Measurements from ENCODE around the gene WIPF2. TPM values are rescaled to one million over a fixed set of nuclear protein-coding genes. Genes with fewer than 3 reads are reported as not detected.
"Not testable (repeated sequence)": the region's sequence is repeated elsewhere in the genome, so short reads cannot be mapped to it uniquely, and the experiment has no call there.

WIPF2 gene
- total RNA-seq, 1 experiment from 2014 or later, result 327 TPM

DNA sequence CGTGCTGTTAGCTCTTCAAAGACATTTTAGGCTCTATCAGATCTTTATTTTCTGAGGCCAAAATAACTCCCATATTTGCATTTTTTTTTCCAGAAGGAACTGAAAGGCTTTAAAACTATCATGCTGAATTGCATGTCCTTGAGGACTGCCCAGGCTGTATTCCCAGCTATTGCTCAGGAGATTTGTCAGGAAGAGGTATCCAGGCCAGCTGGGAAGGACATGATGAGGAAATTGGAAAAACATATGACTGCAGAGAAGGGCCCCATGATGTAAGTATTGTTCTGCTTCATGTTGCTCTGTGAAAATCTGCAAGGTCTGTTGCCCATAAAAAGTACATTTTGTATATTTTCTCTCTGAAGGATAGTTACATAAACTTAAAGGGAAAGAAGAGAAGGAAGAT, 74.3 kb downstream of the WIPF2 start:
- TF ChIP-seq, protein P1, sequence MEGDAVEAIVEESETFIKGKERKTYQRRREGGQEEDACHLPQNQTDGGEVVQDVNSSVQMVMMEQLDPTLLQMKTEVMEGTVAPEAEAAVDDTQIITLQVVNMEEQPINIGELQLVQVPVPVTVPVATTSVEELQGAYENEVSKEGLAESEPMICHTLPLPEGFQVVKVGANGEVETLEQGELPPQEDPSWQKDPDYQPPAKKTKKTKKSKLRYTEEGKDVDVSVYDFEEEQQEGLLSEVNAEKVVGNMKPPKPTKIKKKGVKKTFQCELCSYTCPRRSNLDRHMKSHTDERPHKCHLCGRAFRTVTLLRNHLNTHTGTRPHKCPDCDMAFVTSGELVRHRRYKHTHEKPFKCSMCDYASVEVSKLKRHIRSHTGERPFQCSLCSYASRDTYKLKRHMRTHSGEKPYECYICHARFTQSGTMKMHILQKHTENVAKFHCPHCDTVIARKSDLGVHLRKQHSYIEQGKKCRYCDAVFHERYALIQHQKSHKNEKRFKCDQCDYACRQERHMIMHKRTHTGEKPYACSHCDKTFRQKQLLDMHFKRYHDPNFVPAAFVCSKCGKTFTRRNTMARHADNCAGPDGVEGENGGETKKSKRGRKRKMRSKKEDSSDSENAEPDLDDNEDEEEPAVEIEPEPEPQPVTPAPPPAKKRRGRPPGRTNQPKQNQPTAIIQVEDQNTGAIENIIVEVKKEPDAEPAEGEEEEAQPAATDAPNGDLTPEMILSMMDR (IDR thresholded peaks at IDR 0.05; ENCODE audit: unreplicated experiment), result no peak
- Mint-ChIP-seq H3K9me3 (ENCODE audit: low read depth, unreplicated experiment) (no peaks in the 10 kb centered on the region), H3K36me3 (ENCODE audit: insufficient read depth, unreplicated experiment) (peaks cover 100% of the 10 kb centered on the region), H3K4me1 (ENCODE audit: low read depth, unreplicated experiment) (peaks cover 50% of the 10 kb centered on the region), H3K4me3 (ENCODE audit: low read depth, unreplicated experiment) (no peak overlapping the region), H3K27me3 (ENCODE audit: unreplicated experiment) (no peaks in the 10 kb centered on the region), H3K27ac (ENCODE audit: unreplicated experiment) (peak overlapping the region; percentile 27)
- BruUV-seq (replicated peaks), result no TSS peak
- CTCF ChIA-PET, result interaction anchor here (0.7 to 9.9 kb wide), 14 partner anchors 9 to 344 kb away, joined by 3 to 181 read pairs (median 6); partner anchors contain the start of genes NR1D1, RARA and TOP2A
- DNase-seq, result no peak
- intact Hi-C loops (cut with micrococcal nuclease; ENCODE audit: unreplicated experiment), result no loop called here

DNA sequence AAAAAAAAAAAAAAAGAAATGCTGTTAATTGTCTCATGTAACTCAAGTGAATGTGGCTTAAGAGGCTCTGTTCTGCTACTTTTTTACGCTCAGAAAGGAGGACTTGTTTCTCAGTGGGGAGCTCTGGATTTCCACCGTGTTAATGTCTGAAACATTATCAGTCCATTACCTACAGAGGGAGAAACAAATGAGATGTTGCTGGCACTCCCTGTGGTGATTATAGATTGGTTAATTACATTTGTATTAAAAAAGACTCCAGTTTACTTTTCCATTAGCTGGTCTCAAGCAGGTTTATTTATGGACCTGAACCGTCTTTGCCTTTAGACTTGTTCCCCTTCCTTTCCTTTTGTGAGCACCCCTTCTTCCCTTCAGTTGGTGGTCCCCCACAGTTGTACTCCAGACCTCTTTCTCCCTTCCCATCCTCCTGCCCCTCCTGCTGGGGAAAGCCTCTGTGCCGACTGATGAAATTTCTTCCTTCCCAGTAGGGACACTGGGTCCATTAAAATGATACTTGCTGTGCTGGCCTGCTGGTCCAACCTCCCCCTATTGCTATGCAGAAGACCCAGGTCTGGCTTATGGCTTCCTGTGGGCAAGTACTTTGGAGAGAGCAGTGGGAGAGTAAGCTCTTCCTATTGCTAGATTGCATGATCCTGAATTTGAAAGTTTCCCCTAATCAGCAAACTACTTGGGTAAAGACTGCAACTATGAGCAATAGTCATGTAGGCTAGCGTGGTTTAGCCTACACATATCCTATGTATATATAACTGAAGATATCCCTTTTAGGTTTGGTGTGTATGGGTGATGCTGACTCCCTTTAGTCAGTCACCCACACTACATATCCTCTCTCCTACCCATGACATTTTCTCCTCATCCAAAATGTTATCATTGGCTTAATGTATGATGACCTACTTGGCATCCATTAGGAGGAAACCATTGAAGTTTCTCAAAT, 76.7 kb downstream of the WIPF2 start:
- Mint-ChIP-seq H3K27me3 (ENCODE audit: unreplicated experiment) (no peaks in the 10 kb centered on the region), H3K4me1 (ENCODE audit: low read depth, unreplicated experiment) (peaks cover 35% of the 10 kb centered on the region), H3K27ac (ENCODE audit: unreplicated experiment) (peak overlapping the region; percentile 10), H3K36me3 (ENCODE audit: insufficient read depth, unreplicated experiment) (peaks cover 100% of the 10 kb centered on the region), H3K9me3 (ENCODE audit: low read depth, unreplicated experiment) (no peaks in the 10 kb centered on the region), H3K4me3 (ENCODE audit: low read depth, unreplicated experiment) (no peak overlapping the region)
- intact Hi-C loops (cut with micrococcal nuclease; ENCODE audit: unreplicated experiment), result no loop called here
- CTCF ChIA-PET, result interaction anchor here (0.6 to 4.0 kb wide), 10 partner anchors 9 to 396 kb away, joined by 3 to 23 read pairs (median 4); partner anchors contain the start of gene RARA
- BruUV-seq (replicated peaks), result no TSS peak
- TF ChIP-seq, protein P1 (IDR thresholded peaks at IDR 0.05; ENCODE audit: unreplicated experiment), result no peak
- DNase-seq, result no peak

DNA sequence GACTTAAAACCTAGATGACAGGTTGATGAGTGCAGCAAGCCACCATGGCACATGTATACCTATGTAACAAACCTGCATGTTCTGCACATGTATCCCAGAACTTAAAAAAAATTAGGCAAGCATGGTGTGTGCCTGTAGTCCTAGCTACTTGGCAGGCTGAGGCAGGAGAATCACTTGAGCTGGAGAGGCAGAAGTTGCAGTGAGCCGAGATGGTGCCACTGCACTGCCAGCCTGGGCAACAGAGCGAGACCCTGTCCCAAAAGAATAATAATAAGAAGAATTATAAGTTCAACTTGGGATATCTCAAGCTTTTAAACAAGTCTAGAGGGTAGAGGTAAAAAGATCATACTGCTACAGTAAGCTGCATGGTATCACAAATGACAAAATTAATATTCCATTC, 78.4 kb downstream of the WIPF2 start:
- no peak for DNase-seq
- peaks cover 41% of the 10 kb centered on the region for H3K4me1 Mint-ChIP-seq (ENCODE audit: low read depth, unreplicated experiment)
- intact Hi-C loops (cut with micrococcal nuclease; ENCODE audit: unreplicated experiment), result no loop called here
- H3K27me3 Mint-ChIP-seq (ENCODE audit: unreplicated experiment), result no peaks in the 10 kb centered on the region
- H3K36me3 Mint-ChIP-seq (ENCODE audit: insufficient read depth, unreplicated experiment), result peaks cover 100% of the 10 kb centered on the region
- H3K4me3 Mint-ChIP-seq (ENCODE audit: low read depth, unreplicated experiment), result no peak overlapping the region
- CTCF ChIA-PET, result interaction anchor here (0.6 to 3.9 kb wide), 11 partner anchors 8 to 261 kb away, joined by 3 to 30 read pairs (median 4); partner anchors contain the start of genes CDC6 and WIPF2
- peak overlapping the region; percentile 12 for H3K27ac Mint-ChIP-seq (ENCODE audit: unreplicated experiment)
- BruUV-seq (replicated peaks), result no TSS peak
- no peaks in the 10 kb centered on the region for H3K9me3 Mint-ChIP-seq (ENCODE audit: low read depth, unreplicated experiment)
- TF ChIP-seq, protein P1 (IDR thresholded peaks at IDR 0.05; ENCODE audit: unreplicated experiment), result no peak

GRCh38 chr17:40298726-40299125, 79.6 kb downstream of the WIPF2 start:
- no peak for DNase-seq
- BruUV-seq (replicated peaks), result no TSS peak
- Mint-ChIP-seq H3K9me3 (ENCODE audit: low read depth, unreplicated experiment) (no peaks in the 10 kb centered on the region), H3K4me3 (ENCODE audit: low read depth, unreplicated experiment) (no peak overlapping the region), H3K27me3 (ENCODE audit: unreplicated experiment) (no peaks in the 10 kb centered on the region), H3K36me3 (ENCODE audit: insufficient read depth, unreplicated experiment) (peaks cover 100% of the 10 kb centered on the region), H3K4me1 (ENCODE audit: low read depth, unreplicated experiment) (peaks cover 44% of the 10 kb centered on the region), H3K27ac (ENCODE audit: unreplicated experiment) (no peak overlapping the region)
- TF ChIP-seq, protein P1 (IDR thresholded peaks at IDR 0.05; ENCODE audit: unreplicated experiment), result no peak
- CTCF ChIA-PET, result interaction anchor here (0.6 to 3.9 kb wide), 19 partner anchors 8 to 1182 kb away, joined by 3 to 30 read pairs (median 5); partner anchors contain the start of genes CDC6 and RARA
- intact Hi-C loops (cut with micrococcal nuclease; ENCODE audit: unreplicated experiment), result no loop called here

GRCh38 chr17:40299159-40299757, 80.2 kb downstream of the WIPF2 start:
- BruUV-seq (replicated peaks); intact Hi-C loops (cut with micrococcal nuclease; ENCODE audit: unreplicated experiment); H3K9me3 Mint-ChIP-seq (ENCODE audit: low read depth, unreplicated experiment); H3K27ac Mint-ChIP-seq (ENCODE audit: unreplicated experiment); H3K27me3 Mint-ChIP-seq (ENCODE audit: unreplicated experiment); DNase-seq; H3K4me3 Mint-ChIP-seq (ENCODE audit: low read depth, unreplicated experiment): not testable (repeated sequence)
- CTCF ChIA-PET, result interaction anchor here (0.6 to 3.9 kb wide), 26 partner anchors 8 to 586 kb away, joined by 3 to 30 read pairs (median 4); partner anchors contain the start of genes CDC6, KRT20 and RARA
- Mint-ChIP-seq H3K36me3 (ENCODE audit: insufficient read depth, unreplicated experiment) (peaks cover 100% of the 10 kb centered on the region), H3K4me1 (ENCODE audit: low read depth, unreplicated experiment) (peaks cover 48% of the 10 kb centered on the region)
